AG04449 (cell line): ENCODE data around the gene PRPSAP2.

Experiments
- CTCF ChIA-PET: fragments of 350-600 bp; formaldehyde crosslinking; extraction: SDS; loops from one replicate; lab custom pipeline; 2021; ENCODE audit warnings: antibody characterized with exemption; lab: Yijun Ruan, JAX
- POLR2A ChIA-PET: fragments of 400-600, 350-600 bp; formaldehyde crosslinking; extraction: SDS; loops from one replicate; lab custom pipeline; 2020; ENCODE audit warnings: antibody characterized with exemption, inconsistent platforms; lab: Yijun Ruan, JAX
- DNase-seq: peaks from one replicate; pipeline ENCODE4 v3.0.0-alpha.2; 2010; ENCODE audit warnings: low read depth, low spot score
- H3K4me3 ChIP-seq: 2 replicates; pipeline ENCODE4 v1.5.1; 2011; ENCODE audit warnings: low read depth, mild to moderate bottlenecking, control low read depth, low read length
- CTCF ChIP-seq: IDR thresholded peaks from one replicate; pipeline ENCODE4 v1.5.1; 2011; ENCODE audit warnings: mild to moderate bottlenecking, moderate library complexity, low read length, control low read depth, inconsistent platforms; ENCODE audit not compliant: insufficient read depth; ENCODE audit errors: missing control alignments

The PRPSAP2 gene

GRCh38 chr17:18976201-18976600 lies 118.3 kb downstream of the PRPSAP2 start:
- TF ChIP-seq CTCF = no peak
- DNase-seq = no peak
- ChIA-PET POLR2A (no interaction called here), CTCF (interaction anchor here (11.8 kb wide), 1 partner anchor 13 kb away, joined by 113 read pairs; no protein-coding TSS in a partner anchor)
- no peak overlapping the region for H3K4me3 ChIP-seq

GRCh38 chr17:18977021-18977420 lies 119.1 kb downstream of the PRPSAP2 start:
- ChIA-PET CTCF (interaction anchor here (11.8 kb wide), 1 partner anchor 14 kb away, joined by 113 read pairs; no protein-coding TSS in a partner anchor), POLR2A (no interaction called here)
- no peak for TF ChIP-seq CTCF
- H3K4me3 ChIP-seq = no peak overlapping the region
- no peak for DNase-seq

GRCh38 chr17:18977646-18978045 lies 119.7 kb downstream of the PRPSAP2 start:
- CTCF ChIA-PET = interaction anchor here (11.8 kb wide), 1 partner anchor 14 kb away, joined by 113 read pairs; no protein-coding TSS in a partner anchor
- no peak overlapping the region for H3K4me3 ChIP-seq
- TF ChIP-seq CTCF = no peak
- POLR2A ChIA-PET = no interaction called here
- no peak for DNase-seq

- no peak overlapping the region for H3K4me3 ChIP-seq
- ChIA-PET POLR2A (no interaction called here), CTCF (interaction anchor here (11.8 kb wide), 1 partner anchor 15 kb away, joined by 113 read pairs; no protein-coding TSS in a partner anchor)
These were observed 120.1 kb downstream of the PRPSAP2 start for GRCh38 chr17:18978050-18978449.

GRCh38 chr17:18978655-18979054 lies 120.7 kb downstream of the PRPSAP2 start:
- no peak for DNase-seq
- H3K4me3 ChIP-seq = no peak overlapping the region
- TF ChIP-seq CTCF = no peak
- POLR2A ChIA-PET = no interaction called here
- CTCF ChIA-PET = interaction anchor here (11.8 kb wide), 1 partner anchor 15 kb away, joined by 113 read pairs; no protein-coding TSS in a partner anchor

More at GRCh38 chr17:18978050-18978449, 120.1 kb downstream of the PRPSAP2 start:
- DNase-seq = no peak
- no peak for TF ChIP-seq CTCF
